ENCODE results near the gene ADK.

GRCh38 chr10:74208997-74209396 is 58.0 kb downstream of the ADK start:
- no peak for TF ChIP-seq CTCF (IDR thresholded peaks at IDR 0.05)
- no peak for TF ChIP-seq POLR2A (IDR thresholded peaks at IDR 0.05)

Data from right lobe of liver (tissue), 4 donors.